A549 treated with CORT108297 at 1 μM for 4 hours (cell line): Measurements from ENCODE around the gene TPRKB. TPM values are rescaled to one million over a fixed set of nuclear protein-coding genes. Genes with fewer than 3 reads are reported as not detected.

Source experiments
- total RNA-seq: library from RNA; stranded (reverse); fragments of 200-300 nt; extraction: Qiagen RNA extraction; gene quantifications from 5 replicates; pipeline ENCODE4 v1.2.3, GENCODE V29; 2022

TPRKB gene
- total RNA-seq: 69.5 to 109 TPM (median 84.0 TPM) in 5 replicates

GRCh38 chr2:73736855-73737779 lies at the start of gene TPRKB:
Gene TPRKB, minus strand, starts transcription at chr2:73737345. Its CDS starts 2,776 bp downstream, at chr2:73734569.

GRCh38 chr2:73783883-73784282 lies 46.7 kb upstream of the TPRKB start, which contains the start of gene C2orf78:
Gene C2orf78, plus strand, starts transcription at chr2:73784183. Its CDS starts 127 bp downstream, at chr2:73784310.

GRCh38 chr2:73779467-73780236 lies 42.5 kb upstream of the TPRKB start, which contains the start of gene DUSP11:
Gene DUSP11, minus strand, starts transcription at chr2:73780103. Its CDS starts 129 bp downstream, at chr2:73779974.

Other genes starting within 250 kb of the TPRKB start
- gene NAT8, start 94.9 kb downstream of the TPRKB start, total RNA-seq: not detected in 5 replicates
- gene DUSP11, start 42.8 kb upstream of the TPRKB start, total RNA-seq: 38.6 to 48.2 TPM (median 38.8 TPM) in 5 replicates
- not detected in 5 replicates for gene C2orf78, start 46.8 kb upstream of the TPRKB start, total RNA-seq
- 48.1 to 51.1 TPM (median 49.9 TPM) in 5 replicates for gene STAMBP, start 91.6 kb upstream of the TPRKB start, total RNA-seq
- 0.09 to 0.19 TPM (median 0.15 TPM) in 4 of 5 replicates, not detected in the other for gene ACTG2, start 155.7 kb upstream of the TPRKB start, total RNA-seq
- gene DGUOK, start 189.5 kb upstream of the TPRKB start, total RNA-seq: 146 to 161 TPM (median 148 TPM) in 5 replicates
- gene TET3, start 247.6 kb upstream of the TPRKB start, total RNA-seq: 5.6 to 7.7 TPM (median 6.6 TPM) in 5 replicates